Upper lobe of left lung (tissue), 6 donors: ENCODE measurements around the gene HEPN1. TPM values are rescaled to one million over a fixed set of nuclear protein-coding genes. Genes with fewer than 3 reads are reported as not detected.

ENCODE experiments used
- ATAC-seq, 2 donors: fragments of 200-7000 bp; cut with Tn5 transposase; one replicate each; pipeline ENCODE4 v1.9.1; 2022; ENCODE audit warnings: mild to moderate bottlenecking in 2 of 2, moderate library complexity in 2 of 2; ENCODE audit not compliant: low FRiP score in 2 of 2
- DNase-seq, 2 donors: peaks; one replicate each; pipeline ENCODE4 v3.0.0-alpha.2; 2019 to 2020
- H3K27ac ChIP-seq, 4 donors: fragments of 200-600 bp; sonication (generic); one replicate each; pipeline ENCODE4 v1.5.1; 2016 to 2019
- H3K27me3 ChIP-seq, 4 donors: fragments of 200-600 bp; sonication (generic); one replicate each; pipeline ENCODE4 v1.5.1; 2017 to 2019
- H3K36me3 ChIP-seq, 4 donors: fragments of 200-600 bp; sonication (generic); one replicate each; pipeline ENCODE4 v1.5.1; 2016 to 2019
- H3K4me1 ChIP-seq, 4 donors: fragments of 200-600 bp; sonication (generic); one replicate each; pipeline ENCODE4 v1.5.1; 2018 to 2019
- H3K4me3 ChIP-seq, 4 donors: fragments of 200-600 bp; sonication (generic); one replicate each; pipeline ENCODE4 v1.5.1; 2017 to 2019; ENCODE audit warnings: mild to moderate bottlenecking in 2 of 4, moderate library complexity in 1 of 4
- H3K9me3 ChIP-seq, 4 donors: fragments of 200-600 bp; sonication (generic); one replicate each; pipeline ENCODE4 v1.5.1; 2018 to 2019
- EP300 ChIP-seq, 4 donors: sonication (generic); formaldehyde crosslinking; IDR thresholded peaks; one replicate each; pipeline ENCODE4 v1.5.1; 2017; ENCODE audit warnings: antibody characterized with exemption in 4 of 4, control low read depth in 2 of 4
- POLR2A ChIP-seq, 4 donors: fragments of 450-650 bp; IDR thresholded peaks; one replicate each; pipeline ENCODE4 v1.5.1; 2016 to 2017; ENCODE audit warnings: antibody characterized with exemption in 4 of 4, mild to moderate bottlenecking in 2 of 4
- POLR2AphosphoS5 ChIP-seq, 2 donors: sonication (generic); formaldehyde crosslinking; IDR thresholded peaks; one replicate each; pipeline ENCODE4 v1.5.1; 2017; ENCODE audit warnings: antibody characterized with exemption in 2 of 2
- WGBS, 2 donors: methylation state at CpG; one replicate each; pipeline ENCODE4 v1.1.5; 2017 to 2018; 5-methylcytosine and 5-hydroxymethylcytosine counted together
- total RNA-seq, 6 donors: library from RNA; depleted of rRNA in 4 of 6; stranded (reverse); fragments of >200 nt in 4 of 6; gene quantifications; one replicate each; pipeline versions ENCODE4 v1.1.0 to v1.2.1, GENCODE V29; 2016 to 2021
- TF ChIP-seq, protein P1 (sequence below), 6 experiments: fragments of 450-650 bp in 4 of 6; fragments of 200-600 bp in 2 of 6; sonication (generic) in 2 of 6; IDR thresholded peaks; one replicate each; pipeline ENCODE4 v1.5.1; 2016 to 2019; ENCODE audit warnings: antibody characterized with exemption in 6 of 6
- donor health status: DM: no; HTN: no; CAD: no; lungs with moderate emphysema.
- donor health status: DM: no; HTN: yes; CAD: no; lungs with severe emphysema.

Gene HEPN1
- total RNA-seq, 6 donors from 2014 or later, result not detected

GRCh38 chr11:124902616-124903015, 16.4 kb upstream of the HEPN1 start:
- Histone ChIP-seq H3K4me3 (no peak overlapping the region), H3K36me3 (no peaks in the 10 kb centered on the region), H3K27me3 (no peaks in the 10 kb centered on the region), H3K9me3 (no peaks in the 10 kb centered on the region), H3K4me1 (peaks cover 13 to 23% (median 18%) of the 10 kb centered on the region in 4 donors), H3K27ac (peak overlapping the region in 1 of 4 donors; percentile 86)
- ATAC-seq, result no peak
- WGBS, 2 donors, result 89 to 94% methylated on average over 1 of the region's 1 CpG
- no peak for DNase-seq
- no peak for TF ChIP-seq EP300 (IDR thresholded peaks at IDR 0.05)
- no peak for TF ChIP-seq POLR2A (IDR thresholded peaks at IDR 0.05)

- Histone ChIP-seq H3K27ac (peak overlapping the region in 2 of 4 donors; percentile 27 to 52), H3K27me3 (no peaks in the 10 kb centered on the region), H3K4me1 (peaks cover 0 to 13% (median 3%) of the 10 kb centered on the region in 4 donors), H3K4me3 (no peak overlapping the region), H3K9me3 (peaks cover 0 to 13% (median 0%) of the 10 kb centered on the region in 4 donors), H3K36me3 (no peaks in the 10 kb centered on the region)
- 79 to 81% methylated on average over 3 of the region's 3 CpGs for WGBS, 2 donors
- TF ChIP-seq POLR2AphosphoS5 (IDR thresholded peaks at IDR 0.05), result peak in 1 of 2 donors; percentile 28
- TF ChIP-seq EP300 (IDR thresholded peaks at IDR 0.05), result peak in 1 of 4 donors; percentile 39
- TF ChIP-seq, protein P1, sequence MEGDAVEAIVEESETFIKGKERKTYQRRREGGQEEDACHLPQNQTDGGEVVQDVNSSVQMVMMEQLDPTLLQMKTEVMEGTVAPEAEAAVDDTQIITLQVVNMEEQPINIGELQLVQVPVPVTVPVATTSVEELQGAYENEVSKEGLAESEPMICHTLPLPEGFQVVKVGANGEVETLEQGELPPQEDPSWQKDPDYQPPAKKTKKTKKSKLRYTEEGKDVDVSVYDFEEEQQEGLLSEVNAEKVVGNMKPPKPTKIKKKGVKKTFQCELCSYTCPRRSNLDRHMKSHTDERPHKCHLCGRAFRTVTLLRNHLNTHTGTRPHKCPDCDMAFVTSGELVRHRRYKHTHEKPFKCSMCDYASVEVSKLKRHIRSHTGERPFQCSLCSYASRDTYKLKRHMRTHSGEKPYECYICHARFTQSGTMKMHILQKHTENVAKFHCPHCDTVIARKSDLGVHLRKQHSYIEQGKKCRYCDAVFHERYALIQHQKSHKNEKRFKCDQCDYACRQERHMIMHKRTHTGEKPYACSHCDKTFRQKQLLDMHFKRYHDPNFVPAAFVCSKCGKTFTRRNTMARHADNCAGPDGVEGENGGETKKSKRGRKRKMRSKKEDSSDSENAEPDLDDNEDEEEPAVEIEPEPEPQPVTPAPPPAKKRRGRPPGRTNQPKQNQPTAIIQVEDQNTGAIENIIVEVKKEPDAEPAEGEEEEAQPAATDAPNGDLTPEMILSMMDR (IDR thresholded peaks at IDR 0.05), result no peak
- no peak for TF ChIP-seq POLR2A (IDR thresholded peaks at IDR 0.05)
- ATAC-seq (no peak), DNase-seq (no peak)
Measured at GRCh38 chr11:124915541-124916369, 3.3 kb upstream of the HEPN1 start.

DNA sequence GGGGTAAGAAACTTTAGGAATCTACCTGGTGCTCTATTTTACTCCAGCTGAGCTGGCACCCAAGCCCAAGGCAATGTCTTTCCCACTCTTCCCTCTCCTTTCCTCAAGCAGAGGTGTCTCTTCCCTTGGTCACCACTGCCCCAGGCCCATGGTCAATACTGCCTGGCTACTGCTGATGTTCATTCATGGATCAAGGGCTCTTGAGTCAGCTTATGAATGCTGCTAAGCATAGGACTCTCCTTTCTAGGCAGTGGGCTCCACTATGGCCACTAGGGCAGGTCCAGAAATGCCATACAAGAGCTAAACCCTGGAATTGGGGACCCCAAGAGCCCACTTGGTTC, 2.7 kb upstream of the HEPN1 start:
- Histone ChIP-seq H3K9me3 (peaks cover 0 to 8% (median 0%) of the 10 kb centered on the region in 4 donors), H3K36me3 (no peaks in the 10 kb centered on the region), H3K4me1 (peaks cover 0 to 13% (median 8%) of the 10 kb centered on the region in 4 donors), H3K27me3 (no peaks in the 10 kb centered on the region), H3K4me3 (no peak overlapping the region), H3K27ac (peak overlapping the region in 1 of 4 donors; percentile 52)
- ATAC-seq (no peak), DNase-seq (no peak)
- no peak for TF ChIP-seq POLR2AphosphoS5 (IDR thresholded peaks at IDR 0.05)
- TF ChIP-seq, protein P1 (IDR thresholded peaks at IDR 0.05), result no peak
- no peak for TF ChIP-seq POLR2A (IDR thresholded peaks at IDR 0.05)
- TF ChIP-seq EP300 (IDR thresholded peaks at IDR 0.05), result no peak

DNA sequence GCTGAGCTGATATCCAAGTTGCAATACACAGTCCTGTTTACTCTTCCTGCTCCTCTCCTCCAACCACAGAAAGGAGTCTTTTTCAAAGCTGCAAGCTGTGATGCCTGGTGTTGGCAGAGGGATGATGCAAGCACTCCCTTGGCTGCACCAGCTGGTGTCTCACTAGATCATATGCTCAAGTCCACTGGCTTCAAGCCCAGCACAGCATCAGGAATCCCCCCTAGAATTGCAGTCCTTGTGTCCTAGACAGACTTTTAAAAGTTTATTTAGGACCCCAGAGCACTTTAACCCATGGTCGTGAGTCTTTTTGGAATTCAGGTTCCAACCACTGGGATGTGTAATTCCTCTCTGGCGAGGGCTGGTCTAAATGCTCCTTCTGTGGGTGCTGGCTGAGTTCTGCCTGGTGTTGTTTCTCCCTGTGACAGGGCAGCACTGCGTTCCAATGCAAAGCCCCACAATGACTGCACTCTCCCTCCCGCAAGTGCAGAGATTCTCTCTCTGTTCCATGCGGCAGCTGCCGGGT, 1.9 kb upstream of the HEPN1 start:
- H3K4me3 ChIP-seq, result no peak overlapping the region
- H3K4me1 ChIP-seq, result peaks cover 0 to 16% (median 10%) of the 10 kb centered on the region in 4 donors
- no peaks in the 10 kb centered on the region for H3K36me3 ChIP-seq
- H3K27me3 ChIP-seq, result no peaks in the 10 kb centered on the region
- DNase-seq, result no peak
- H3K27ac ChIP-seq, result no peak overlapping the region
- no peak for TF ChIP-seq POLR2A (IDR thresholded peaks at IDR 0.05)
- TF ChIP-seq POLR2AphosphoS5 (IDR thresholded peaks at IDR 0.05), result peak; percentile 16 to 29
- TF ChIP-seq EP300 (IDR thresholded peaks at IDR 0.05), result no peak
- peaks cover 0 to under 1% (median 0%) of the 10 kb centered on the region in 4 donors for H3K9me3 ChIP-seq
- WGBS, 2 donors, result 61 to 83% methylated on average over 5 to 6 of the region's 6 CpGs
- ATAC-seq, result no peak

DNA sequence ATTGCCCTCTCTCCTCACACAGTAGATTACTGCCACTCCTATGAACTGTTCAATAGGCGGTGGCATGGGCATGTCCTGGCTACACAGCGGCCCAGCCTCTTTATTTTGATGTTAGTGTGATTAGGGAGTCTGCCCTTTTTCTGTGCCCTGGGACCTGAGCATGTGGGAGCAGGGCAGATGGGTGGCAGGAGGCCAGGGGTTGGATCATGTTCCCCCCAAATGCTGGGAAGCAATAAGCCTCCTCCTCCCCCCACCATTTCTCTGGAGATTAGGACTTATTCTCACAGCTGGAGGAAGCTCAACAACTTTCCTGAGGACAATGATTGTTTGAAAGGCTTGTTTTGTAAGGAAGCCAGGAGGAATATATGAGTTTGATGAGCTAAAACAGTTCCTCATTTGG, 848 bp downstream of the HEPN1 start:
- 80 to 100% methylated on average over 2 of the region's 2 CpGs for WGBS, 2 donors
- TF ChIP-seq, protein P1 (IDR thresholded peaks at IDR 0.05), result no peak
- TF ChIP-seq POLR2AphosphoS5 (IDR thresholded peaks at IDR 0.05), result no peak
- no peak for TF ChIP-seq EP300 (IDR thresholded peaks at IDR 0.05)
- no peak for TF ChIP-seq POLR2A (IDR thresholded peaks at IDR 0.05)
- Histone ChIP-seq H3K4me3 (no peak overlapping the region), H3K36me3 (no peaks in the 10 kb centered on the region), H3K4me1 (peaks cover 0 to 16% (median 10%) of the 10 kb centered on the region in 4 donors), H3K9me3 (no peaks in the 10 kb centered on the region), H3K27me3 (no peaks in the 10 kb centered on the region), H3K27ac (peak overlapping the region in 3 of 4 donors; percentile 79 to 87 (median 81))
- DNase-seq (no peak), ATAC-seq (no peak)
